Testis (tissue), 3 donors: ENCODE data around the gene TMEM255B. TPM values are rescaled to one million over a fixed set of nuclear protein-coding genes. Genes with fewer than 3 reads are reported as not detected.
"Not testable (repeated sequence)": the region's sequence is repeated elsewhere in the genome, so short reads cannot be mapped to it uniquely, and the experiment has no call there.

ENCODE experiments used
- DNase-seq: peaks from one replicate; pipeline ENCODE4 v3.0.0-alpha.2; 2019
- H3K27ac ChIP-seq, 2 donors: fragments of 200-600 bp; sonication (generic); one replicate each; pipeline ENCODE4 v1.5.1; 2019
- H3K27me3 ChIP-seq: fragments of 200-600 bp; sonication (generic); one replicate; pipeline ENCODE4 v1.5.1; 2019
- H3K36me3 ChIP-seq: fragments of 200-600 bp; sonication (generic); one replicate; pipeline ENCODE4 v1.5.1; 2017; ENCODE audit warnings: low read depth; ENCODE audit errors: missing control alignments
- H3K4me1 ChIP-seq: fragments of 200-600 bp; sonication (generic); one replicate; pipeline ENCODE4 v1.5.1; 2019
- H3K4me3 ChIP-seq, 2 donors: fragments of 200-600 bp; sonication (generic); one replicate each; pipeline ENCODE4 v1.5.1; 2017 to 2019
- H3K9me3 ChIP-seq: fragments of 200-600 bp; sonication (generic); one replicate; pipeline ENCODE4 v1.5.1; 2017
- POLR2A ChIP-seq: fragments of 450-650 bp; IDR thresholded peaks from one replicate; pipeline ENCODE4 v1.6.1; 2017; ENCODE audit warnings: antibody characterized with exemption, mild to moderate bottlenecking, moderate library complexity
- WGBS, 2 donors: methylation state at CpG; one replicate each; pipeline ENCODE4 v1.1.5; 2018; 5-methylcytosine and 5-hydroxymethylcytosine counted together
- intact Hi-C: fragments of 100-400 bp; cut with DNase I; formaldehyde crosslinking; loops from one replicate; pipeline ENCODE4 v1.15.1; 2023; ENCODE audit warnings: low total_unique reads
- polyA plus RNA-seq: library from polyadenylated mRNA; stranded (reverse); fragments of 350-450 nt; fragmentation: Illumina TruSeq; extraction: RNeasy Lipid Tissue Mini Kit (QIAGEN cat#74804); gene quantifications from one replicate; pipeline ENCODE4 v1.2.3, GENCODE V29; 2014; ENCODE audit warnings: low read depth, low replicate concordance; ENCODE audit not compliant: insufficient read depth
- total RNA-seq, 2 donors: library from RNA; depleted of rRNA; stranded (reverse); fragments of >200 nt; gene quantifications; one replicate each; pipeline ENCODE4 v1.2.3, GENCODE V29; 2016
- TF ChIP-seq, protein P1 (sequence below), 3 experiments: fragments of 450-650 bp in 2 of 3; fragments of 200-600 bp in 1 of 3; sonication (generic) in 1 of 3; IDR thresholded peaks; one replicate each; pipeline ENCODE4 v1.5.1; 2016 to 2019; ENCODE audit warnings: antibody characterized with exemption in 3 of 3, mild to moderate bottlenecking in 2 of 3, moderate library complexity in 1 of 3

TMEM255B gene
- total and polyA plus RNA-seq, 3 donors from 2014 or later, result 6.9 to 10.9 (median 7.5) TPM

DNA sequence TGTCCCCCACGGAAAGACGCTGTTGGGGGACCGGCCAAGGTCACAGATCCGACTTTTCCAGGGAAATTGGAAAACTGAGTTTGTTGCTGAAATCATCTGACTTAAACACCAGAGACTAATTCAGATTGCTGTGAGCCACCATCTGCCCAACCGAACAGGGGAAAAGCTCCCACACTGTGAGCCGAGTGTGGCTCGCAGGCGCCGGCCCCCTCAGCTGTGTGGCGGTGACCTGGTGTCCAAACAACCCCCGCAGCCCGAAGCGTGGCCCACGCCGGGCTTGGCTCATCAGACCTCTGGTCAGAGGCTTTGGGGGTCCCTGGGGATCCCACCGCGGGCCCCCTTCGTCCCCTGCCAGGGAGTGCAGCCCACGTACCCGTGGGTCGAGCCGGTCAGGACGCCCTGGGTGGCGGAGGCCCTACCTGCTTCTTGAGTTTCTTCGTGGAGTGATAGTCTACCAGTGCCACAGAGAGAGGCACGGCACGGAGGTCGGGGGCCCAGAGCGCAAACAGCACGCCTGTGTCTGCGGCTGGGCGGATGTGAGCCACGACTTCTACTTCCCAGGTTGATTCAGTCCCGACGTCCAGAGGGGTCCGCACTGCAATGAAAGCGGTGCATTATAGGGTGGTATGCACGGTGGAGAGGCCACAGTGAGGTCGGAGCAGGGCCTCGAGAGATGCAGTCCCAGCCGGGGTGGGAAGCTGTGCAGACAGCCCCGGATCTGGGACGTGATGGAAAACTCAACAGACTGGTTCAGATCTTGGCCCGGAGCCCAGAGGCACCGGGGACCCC is 64.1 kb downstream of the TMEM255B start:
- Histone ChIP-seq H3K36me3 (no peaks in the 10 kb centered on the region), H3K27ac (no peak overlapping the region), H3K4me1 (peaks cover 23% of the 10 kb centered on the region), H3K4me3 (no peak overlapping the region), H3K27me3 (no peaks in the 10 kb centered on the region), H3K9me3 (no peaks in the 10 kb centered on the region)
- no peak for DNase-seq
- 86 to 94% methylated on average over 40 to 45 of the region's 45 CpGs for WGBS, 2 donors
- TF ChIP-seq, protein P1, sequence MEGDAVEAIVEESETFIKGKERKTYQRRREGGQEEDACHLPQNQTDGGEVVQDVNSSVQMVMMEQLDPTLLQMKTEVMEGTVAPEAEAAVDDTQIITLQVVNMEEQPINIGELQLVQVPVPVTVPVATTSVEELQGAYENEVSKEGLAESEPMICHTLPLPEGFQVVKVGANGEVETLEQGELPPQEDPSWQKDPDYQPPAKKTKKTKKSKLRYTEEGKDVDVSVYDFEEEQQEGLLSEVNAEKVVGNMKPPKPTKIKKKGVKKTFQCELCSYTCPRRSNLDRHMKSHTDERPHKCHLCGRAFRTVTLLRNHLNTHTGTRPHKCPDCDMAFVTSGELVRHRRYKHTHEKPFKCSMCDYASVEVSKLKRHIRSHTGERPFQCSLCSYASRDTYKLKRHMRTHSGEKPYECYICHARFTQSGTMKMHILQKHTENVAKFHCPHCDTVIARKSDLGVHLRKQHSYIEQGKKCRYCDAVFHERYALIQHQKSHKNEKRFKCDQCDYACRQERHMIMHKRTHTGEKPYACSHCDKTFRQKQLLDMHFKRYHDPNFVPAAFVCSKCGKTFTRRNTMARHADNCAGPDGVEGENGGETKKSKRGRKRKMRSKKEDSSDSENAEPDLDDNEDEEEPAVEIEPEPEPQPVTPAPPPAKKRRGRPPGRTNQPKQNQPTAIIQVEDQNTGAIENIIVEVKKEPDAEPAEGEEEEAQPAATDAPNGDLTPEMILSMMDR (IDR thresholded peaks at IDR 0.05), result no peak
- no peak for TF ChIP-seq POLR2A
- intact Hi-C loops, result no loop called here

DNA sequence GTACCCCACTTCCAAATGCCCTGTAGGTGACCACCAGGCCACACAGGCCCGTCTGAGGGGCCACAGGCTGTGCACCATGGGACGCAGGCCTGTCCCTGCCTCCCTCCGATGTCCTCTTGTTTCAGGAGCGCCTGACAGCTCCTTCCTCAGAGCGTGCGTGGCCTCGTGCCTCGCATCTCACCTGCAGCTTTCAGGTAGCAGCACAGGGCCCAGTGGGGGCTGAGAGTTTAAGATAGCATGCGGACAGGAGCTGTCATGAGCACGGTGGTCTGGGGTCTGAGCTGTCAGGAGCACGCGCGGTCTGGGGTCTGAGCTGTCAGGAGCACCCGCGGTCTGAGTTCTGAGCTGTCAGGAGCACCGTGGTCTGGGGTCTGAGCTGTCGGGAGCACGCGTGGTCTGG is 64.7 kb downstream of the TMEM255B start:
- 96 to 97% methylated on average over 12 to 19 of the region's 19 CpGs for WGBS, 2 donors
- intact Hi-C loops, result no loop called here
- Histone ChIP-seq H3K4me3 (no peak overlapping the region), H3K27me3 (no peaks in the 10 kb centered on the region), H3K36me3 (no peaks in the 10 kb centered on the region), H3K4me1 (peaks cover 23% of the 10 kb centered on the region), H3K9me3 (no peaks in the 10 kb centered on the region), H3K27ac (no peak overlapping the region)
- no peak for DNase-seq
- no peak for TF ChIP-seq POLR2A
- TF ChIP-seq, protein P1 (IDR thresholded peaks at IDR 0.05), result no peak

DNA sequence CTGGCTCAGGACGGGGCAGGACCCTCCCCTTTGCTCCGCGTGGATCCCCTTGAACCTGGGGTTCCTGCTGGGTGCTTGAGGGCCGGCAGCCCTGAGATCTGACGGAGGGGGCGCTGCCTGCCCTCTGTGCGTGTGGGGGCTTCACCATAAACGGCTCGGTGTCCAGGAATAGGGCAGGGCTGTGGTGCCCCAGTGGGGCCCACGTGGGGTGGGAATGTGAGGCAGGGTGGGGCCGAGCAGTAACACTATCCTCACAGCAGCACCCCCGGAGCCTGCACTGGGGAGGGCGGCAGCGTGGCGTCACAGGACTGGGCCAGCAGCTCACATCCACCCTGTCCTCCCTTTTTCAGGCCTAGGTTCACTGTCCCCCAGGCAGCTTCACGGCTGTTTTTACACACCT is 66.8 kb downstream of the TMEM255B start:
- intact Hi-C loops, result no loop called here

GRCh38 chr13:113826446-113826845 is 67.4 kb downstream of the TMEM255B start:
- H3K27ac ChIP-seq, H3K36me3 ChIP-seq, H3K9me3 ChIP-seq, intact Hi-C loops, H3K4me1 ChIP-seq, DNase-seq, H3K27me3 ChIP-seq, H3K4me3 ChIP-seq: not testable (repeated sequence)
- 83 to 86% methylated on average over 7 to 27 of the region's 35 CpGs for WGBS, 2 donors

More for the DNA sequence above, 66.8 kb downstream of the TMEM255B start:
- TF ChIP-seq POLR2A, result no peak
- TF ChIP-seq, protein P1 (IDR thresholded peaks at IDR 0.05), result no peak
- H3K27ac ChIP-seq, result no peak overlapping the region
- no peaks in the 10 kb centered on the region for H3K9me3 ChIP-seq
- H3K4me3 ChIP-seq, result no peak overlapping the region
- no peaks in the 10 kb centered on the region for H3K27me3 ChIP-seq
- no peak for DNase-seq
- WGBS, 2 donors, result 76 to 93% methylated on average over 7 to 16 of the region's 16 CpGs
- peaks cover 13% of the 10 kb centered on the region for H3K4me1 ChIP-seq
- no peaks in the 10 kb centered on the region for H3K36me3 ChIP-seq

GRCh38 chr13:113827021-113827420 is 68.0 kb downstream of the TMEM255B start:
- H3K4me3 ChIP-seq, result no peak overlapping the region
- H3K36me3 ChIP-seq, result no peaks in the 10 kb centered on the region
- intact Hi-C loops, result no loop called here
- H3K9me3 ChIP-seq, result no peaks in the 10 kb centered on the region
- no peak overlapping the region for H3K27ac ChIP-seq
- peaks cover 1% of the 10 kb centered on the region for H3K4me1 ChIP-seq
- no peak for TF ChIP-seq POLR2A
- TF ChIP-seq, protein P1 (IDR thresholded peaks at IDR 0.05), result no peak
- H3K27me3 ChIP-seq, result no peaks in the 10 kb centered on the region
- 88 to 97% methylated on average over 15 to 19 of the region's 19 CpGs for WGBS, 2 donors
- no peak for DNase-seq
